ENCODE data around the gene DAG1. TPM values are rescaled to one million over a fixed set of nuclear protein-coding genes. Genes with fewer than 3 reads are reported as not detected.

The DAG1 gene
- total and polyA plus RNA-seq, 2 donors (not counting 1 experiment from before 2014, with no cell fraction given), result 48.7 TPM

GRCh38 chr3:49469037-49469935, 781 bp upstream of the DAG1 start:
- Histone ChIP-seq H3K36me3 (ENCODE audit: control insufficient read depth, insufficient read depth, low read length) (no peaks in the 10 kb centered on the region), H3K4me1 (ENCODE audit: control insufficient read depth, extremely low read depth, insufficient read depth, low read length) (peaks cover 17% of the 10 kb centered on the region), H3K4me3 (replicated peaks in 1 of 4; ENCODE audit: control extremely low read depth in 1 of 4, insufficient read depth in 1 of 4, low read depth in 3 of 4, low read length in 4 of 4) (peak overlapping the region; percentile 46 to 61 (median 56)), H3K79me2 (ENCODE audit: control insufficient read depth, insufficient read depth, low read length) (peaks cover 21% of the 10 kb centered on the region), H3K9me3 (ENCODE audit: control insufficient read depth, insufficient read depth, low read depth, low read length) (no peaks in the 10 kb centered on the region), H3K27me3 (ENCODE audit: control insufficient read depth, insufficient read depth, low read length) (no peaks in the 10 kb centered on the region), H4K20me1 (ENCODE audit: control insufficient read depth, extremely low read depth, insufficient read depth, low read length) (no peaks in the 10 kb centered on the region), H3K27ac (ENCODE audit: insufficient read depth, low read length) (peak overlapping the region; percentile 98), H3K9ac (ENCODE audit: insufficient read depth, low read length) (peak overlapping the region; percentile 81), H3K4me2 (ENCODE audit: extremely low read depth, insufficient read depth, low read length) (peak overlapping the region; percentile 100), H2AFZ (ENCODE audit: low read length) (peak overlapping the region; percentile 82)
- peak; percentile 67 to 81 for DNase-seq (ENCODE audit: low read depth in 2 of 2)
- TF ChIP-seq CTCF (conservative IDR thresholded peaks at IDR 0.05 in 1 of 2, IDR thresholded peaks at IDR 0.05 in 1 of 2; ENCODE audit: low read depth in 1 of 2, low read length in 2 of 2), result no peak
- TF ChIP-seq EZH2 (IDR thresholded peaks at IDR 0.05; ENCODE audit: low read length, missing control alignments), result no peak

DNA sequence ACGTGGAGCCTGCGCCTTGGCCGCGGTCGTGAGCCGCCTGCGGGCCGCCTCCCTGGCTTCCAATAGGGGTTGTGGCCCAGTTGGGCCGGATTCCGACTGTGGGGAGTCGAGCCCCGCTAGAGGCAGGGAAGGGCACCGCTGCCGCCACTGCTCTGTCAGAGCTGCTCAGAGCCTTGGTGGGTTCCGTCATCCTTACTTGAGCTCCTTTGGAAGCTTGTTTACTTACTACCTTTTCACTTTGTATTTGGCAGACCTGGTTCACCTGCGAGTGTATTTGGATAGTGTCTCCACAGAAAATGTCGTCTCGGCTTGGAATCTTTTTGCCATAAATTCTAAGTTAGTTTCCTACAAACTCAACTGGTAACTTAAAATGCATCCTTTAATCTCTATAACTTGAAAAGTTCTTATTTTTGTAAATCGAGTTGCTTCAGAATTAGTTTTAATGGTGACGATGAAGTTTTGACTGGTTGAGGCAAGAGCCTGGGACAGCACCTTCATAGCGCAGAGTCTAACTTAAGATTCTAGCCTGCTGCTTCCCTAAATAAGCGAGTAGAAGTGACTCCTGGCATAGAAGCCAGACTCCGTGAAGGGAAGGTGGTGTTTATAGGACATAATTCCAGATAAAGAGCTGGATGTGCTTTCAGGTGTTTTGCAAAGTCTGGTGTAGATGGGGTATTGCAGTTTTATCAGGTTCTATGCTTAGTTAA, 800 bp downstream of the DAG1 start:
- H3K27ac ChIP-seq (ENCODE audit: insufficient read depth, low read length), result peak overlapping the region; percentile 65
- H3K36me3 ChIP-seq (ENCODE audit: control insufficient read depth, insufficient read depth, low read length), result no peaks in the 10 kb centered on the region
- no peaks in the 10 kb centered on the region for H3K9me3 ChIP-seq (ENCODE audit: control insufficient read depth, insufficient read depth, low read depth, low read length)
- peaks cover 17% of the 10 kb centered on the region for H3K4me1 ChIP-seq (ENCODE audit: control insufficient read depth, extremely low read depth, insufficient read depth, low read length)
- peak overlapping the region; percentile 71 to 79 (median 74) for H3K4me3 ChIP-seq (replicated peaks in 1 of 4; ENCODE audit: control extremely low read depth in 1 of 4, insufficient read depth in 1 of 4, low read depth in 3 of 4, low read length in 4 of 4)
- DNase-seq (ENCODE audit: low read depth in 2 of 2), result peak; percentile 19 to 27
- H3K9ac ChIP-seq (ENCODE audit: insufficient read depth, low read length), result peak overlapping the region; percentile 58
- no peaks in the 10 kb centered on the region for H4K20me1 ChIP-seq (ENCODE audit: control insufficient read depth, extremely low read depth, insufficient read depth, low read length)
- H3K4me2 ChIP-seq (ENCODE audit: extremely low read depth, insufficient read depth, low read length), result peak overlapping the region; percentile 92
- H3K79me2 ChIP-seq (ENCODE audit: control insufficient read depth, insufficient read depth, low read length), result peaks cover 21% of the 10 kb centered on the region
- H3K27me3 ChIP-seq (ENCODE audit: control insufficient read depth, insufficient read depth, low read length), result no peaks in the 10 kb centered on the region
- peak overlapping the region; percentile 12 for H2AFZ ChIP-seq (ENCODE audit: low read length)
- no peak for TF ChIP-seq EZH2 (IDR thresholded peaks at IDR 0.05; ENCODE audit: low read length, missing control alignments)
- TF ChIP-seq CTCF (conservative IDR thresholded peaks at IDR 0.05 in 1 of 2, IDR thresholded peaks at IDR 0.05 in 1 of 2; ENCODE audit: low read depth in 1 of 2, low read length in 2 of 2), result no peak

- TF ChIP-seq EZH2 (IDR thresholded peaks at IDR 0.05; ENCODE audit: low read length, missing control alignments), result no peak
- TF ChIP-seq CTCF (conservative IDR thresholded peaks at IDR 0.05 in 1 of 2, IDR thresholded peaks at IDR 0.05 in 1 of 2; ENCODE audit: low read depth in 1 of 2, low read length in 2 of 2), result no peak
- no peaks in the 10 kb centered on the region for H3K27me3 ChIP-seq (ENCODE audit: control insufficient read depth, insufficient read depth, low read length)
- H3K79me2 ChIP-seq (ENCODE audit: control insufficient read depth, insufficient read depth, low read length), result peaks cover 24% of the 10 kb centered on the region
- H3K4me1 ChIP-seq (ENCODE audit: control insufficient read depth, extremely low read depth, insufficient read depth, low read length), result peaks cover 17% of the 10 kb centered on the region
- no peaks in the 10 kb centered on the region for H3K9me3 ChIP-seq (ENCODE audit: control insufficient read depth, insufficient read depth, low read depth, low read length)
- H2AFZ ChIP-seq (ENCODE audit: low read length), result no peak overlapping the region
- H4K20me1 ChIP-seq (ENCODE audit: control insufficient read depth, extremely low read depth, insufficient read depth, low read length), result no peaks in the 10 kb centered on the region
- no peak overlapping the region for H3K9ac ChIP-seq (ENCODE audit: insufficient read depth, low read length)
- peak overlapping the region; percentile 92 for H3K4me2 ChIP-seq (ENCODE audit: extremely low read depth, insufficient read depth, low read length)
- H3K4me3 ChIP-seq (replicated peaks in 1 of 4; ENCODE audit: control extremely low read depth in 1 of 4, insufficient read depth in 1 of 4, low read depth in 3 of 4, low read length in 4 of 4), result peak overlapping the region; percentile 71 to 79 (median 74)
- no peaks in the 10 kb centered on the region for H3K36me3 ChIP-seq (ENCODE audit: control insufficient read depth, insufficient read depth, low read length)
- DNase-seq (ENCODE audit: low read depth in 2 of 2), result peak in 1 of 2 donors; percentile 56
- no peak overlapping the region for H3K27ac ChIP-seq (ENCODE audit: insufficient read depth, low read length)
Measured at GRCh38 chr3:49471856-49472495, 1.9 kb downstream of the DAG1 start.
